Endothelial cell of umbilical vein (primary cell): ENCODE data around the gene RGS11. TPM values are rescaled to one million over a fixed set of nuclear protein-coding genes. Genes with fewer than 3 reads are reported as not detected.

Experiments
- BruUV-seq: library from RNA; stranded (reverse); fragments of 400-500 nt; replicated peaks from 2 replicates; lab custom pipeline; 2021; lab: Mats Ljungman, UMichigan
- CTCF ChIA-PET: fragments of 300-600, 350-600 bp; sonication (Branson Sonifier 250); formaldehyde crosslinking; loops from one replicate; lab custom pipeline; 2021; ENCODE audit warnings: antibody characterized with exemption, inconsistent platforms; lab: Charles Lee
- POLR2A ChIA-PET: fragments of 300-600, 350-600 bp; sonication (Branson Sonifier 250); formaldehyde crosslinking; loops from one replicate; lab custom pipeline; 2021; ENCODE audit warnings: antibody characterized with exemption, inconsistent platforms; lab: Charles Lee
- DNase-seq: peaks from one replicate; pipeline ENCODE4 v3.0.0-alpha.2; 2011; ENCODE audit warnings: low read depth, low spot score
- FAIRE-seq: peaks from 2 replicates; lab custom pipeline; 2011; peaks lifted over from hg19 to GRCh38; lab: Jason Lieb, UNC
- H2AFZ ChIP-seq: 2 replicates; pipeline ENCODE4 v1.6.0; 2012; ENCODE audit warnings: low read depth, low read length, control low read depth, inconsistent platforms
- H3K27ac ChIP-seq: 2 replicates; pipeline ENCODE4 v1.5.1; 2011; ENCODE audit warnings: low read depth, mild to moderate bottlenecking, control low read depth, low read length, moderate library complexity; ENCODE audit not compliant: insufficient read depth
- H3K27me3 ChIP-seq, 2 experiments: 2 replicates each; pipeline versions ENCODE4 v1.6.0 to v1.6.1; 2011; ENCODE audit warnings: low read length in 2 of 2, mixed read lengths in 1 of 2; ENCODE audit not compliant: control insufficient read depth in 2 of 2, insufficient read depth in 2 of 2
- H3K36me3 ChIP-seq, 2 experiments: 2 replicates in 1 of 2; 3 replicates in 1 of 2; pipeline ENCODE4 v1.5.1; 2011; ENCODE audit warnings: low read length in 2 of 2, mild to moderate bottlenecking in 1 of 2, moderate library complexity in 1 of 2; ENCODE audit not compliant: control insufficient read depth in 2 of 2, insufficient read depth in 2 of 2; ENCODE audit errors: extremely low read depth in 1 of 2
- H3K4me1 ChIP-seq: 3 replicates; pipeline ENCODE4 v1.5.1; 2011; ENCODE audit warnings: mild to moderate bottlenecking, low read length; ENCODE audit not compliant: control insufficient read depth, insufficient read depth; ENCODE audit errors: extremely low read depth
- H3K4me2 ChIP-seq: 2 replicates; pipeline ENCODE4 v1.6.1; 2011; ENCODE audit warnings: low read length, control low read depth, mixed read lengths; ENCODE audit not compliant: insufficient read depth
- H3K4me3 ChIP-seq, 3 experiments: fragments of 200-600 bp in 1 of 3; sonication (generic), shearing (Covaris generic) in 1 of 3; replicated peaks in 1 of 3; 2 replicates each; pipeline ENCODE4 v1.5.1; 2011 to 2016; ENCODE audit warnings: control low read depth in 3 of 3, low read length in 3 of 3, mild to moderate bottlenecking in 2 of 3, inconsistent platforms in 1 of 3, low read depth in 1 of 3, moderate library complexity in 1 of 3; ENCODE audit not compliant: insufficient read depth in 1 of 3
- H3K79me2 ChIP-seq: 2 replicates; pipeline ENCODE4 v1.6.0; 2012; ENCODE audit warnings: low read length, inconsistent platforms; ENCODE audit not compliant: control insufficient read depth, insufficient read depth
- H3K9ac ChIP-seq: replicated peaks from 2 replicates; pipeline ENCODE3; 2011; ENCODE audit warnings: low read length, control low read depth; ENCODE audit not compliant: insufficient read depth; ENCODE audit errors: extremely low read depth
- H3K9me1 ChIP-seq: replicated peaks from 3 replicates; pipeline ENCODE4 v1.6.0; 2011; ENCODE audit warnings: mild to moderate bottlenecking, low read length; ENCODE audit not compliant: control insufficient read depth, insufficient read depth; ENCODE audit errors: extremely low read depth
- H3K9me3 ChIP-seq: replicated peaks from 2 replicates; pipeline ENCODE4 v1.5.1; 2012; ENCODE audit warnings: low read length, inconsistent platforms; ENCODE audit not compliant: control insufficient read depth, insufficient read depth
- H4K20me1 ChIP-seq: replicated peaks from 2 replicates; pipeline ENCODE3; 2011; ENCODE audit warnings: mild to moderate bottlenecking, low read length; ENCODE audit not compliant: control insufficient read depth, insufficient read depth; ENCODE audit errors: extremely low read depth
- EZH2 ChIP-seq: IDR thresholded peaks from 2 replicates; pipeline ENCODE4 v1.6.1; 2012; ENCODE audit warnings: borderline replicate concordance, low read depth, mild to moderate bottlenecking, moderate library complexity, low read length, inconsistent platforms; ENCODE audit not compliant: severe bottlenecking
- FOS ChIP-seq: IDR thresholded peaks from 2 replicates; pipeline ENCODE4 v1.6.1; 2011; ENCODE audit warnings: mild to moderate bottlenecking, low read length, moderate library complexity, borderline replicate concordance; ENCODE audit not compliant: insufficient read depth
- GATA2 ChIP-seq: IDR thresholded peaks from 2 replicates; pipeline ENCODE4 v1.7.0; 2011; ENCODE audit warnings: low read depth, mild to moderate bottlenecking, moderate library complexity, mixed read lengths, low read length; ENCODE audit not compliant: insufficient read length, insufficient read depth
- JUN ChIP-seq: IDR thresholded peaks from 2 replicates; pipeline ENCODE4 v1.6.1; 2011; ENCODE audit warnings: borderline replicate concordance, low read depth; ENCODE audit not compliant: insufficient read length, insufficient read depth
- MAX ChIP-seq: IDR thresholded peaks from 2 replicates; pipeline ENCODE4 v1.6.1; 2011; ENCODE audit not compliant: insufficient read depth, insufficient read length
- MYC ChIP-seq: IDR thresholded peaks from one replicate; pipeline ENCODE4 v1.6.1; 2011; ENCODE audit warnings: mild to moderate bottlenecking, low read depth, low read length
- POLR2A ChIP-seq: IDR thresholded peaks from 2 replicates; pipeline ENCODE4 v1.6.1; 2012; ENCODE audit warnings: low read depth, mild to moderate bottlenecking, control low read depth, low read length
- POLR2AphosphoS5 ChIP-seq: IDR thresholded peaks from 2 replicates; pipeline ENCODE4 v1.6.1; 2012; ENCODE audit warnings: low read depth, mild to moderate bottlenecking, control low read depth, low read length, moderate library complexity; ENCODE audit not compliant: insufficient read depth
- dilution Hi-C: fragments of 300-500 bp; cut with MboI; formaldehyde crosslinking; loops from one replicate; pipeline ENCODE4 v1.15.0; 2019; ENCODE audit warnings: low sequenced_read_pairs; ENCODE audit not compliant: extremely low pct_ligation_motif_present
- intact Hi-C: fragments of 100-400 bp; cut with micrococcal nuclease; formaldehyde crosslinking; loops from one replicate; pipeline ENCODE4 v1.10.0; 2022
- polyA plus RNA-seq, 4 experiments: library from polyadenylated mRNA; depleted of rRNA in 3 of 4; stranded (reverse) in 3 of 4; unstranded in 1 of 4; fragments of >200 nt; gene quantifications; 2 replicates each; pipeline versions ENCODE4 v1.2.1 to v1.2.3, GENCODE V29; 2011 to 2012; ENCODE audit warnings: missing spikeins in 1 of 4
- total RNA-seq: library from RNA; stranded (reverse); gene quantifications from 2 replicates; pipeline ENCODE4 v1.2.3, GENCODE V29; 2021
- TF ChIP-seq, protein P1 (sequence below), 2 donors: IDR thresholded peaks; 1 replicate in 1 of 2; 2 replicates in 1 of 2; pipeline ENCODE4 v1.5.1; 2011; ENCODE audit warnings: low read length in 2 of 2, mild to moderate bottlenecking in 2 of 2, moderate library complexity in 2 of 2, control low read depth in 1 of 2, inconsistent platforms in 1 of 2, low read depth in 1 of 2; ENCODE audit not compliant: insufficient read depth in 1 of 2; ENCODE audit errors: extremely low read depth in 1 of 2

Gene RGS11
- total and polyA plus RNA-seq, 2 donors (not counting 3 experiments of a cell fraction or from before 2014, with no cell fraction given) = 3.0 to 4.9 TPM

GRCh38 chr16:255183-255582, 20.6 kb downstream of the RGS11 start:
- no peak overlapping the region for H3K27ac ChIP-seq
- no peaks in the 10 kb centered on the region for H4K20me1 ChIP-seq
- H3K9me3 ChIP-seq = no peaks in the 10 kb centered on the region
- DNase-seq = no peak
- no peak overlapping the region for H3K4me2 ChIP-seq
- H3K9me1 ChIP-seq = no peaks in the 10 kb centered on the region
- H3K27me3 ChIP-seq = no peaks in the 10 kb centered on the region
- dilution Hi-C loops (no loop called here), intact Hi-C loops (no loop called here)
- no peak overlapping the region for H2AFZ ChIP-seq
- ChIA-PET POLR2A (no interaction called here), CTCF (no interaction called here)
- TF ChIP-seq MAX (no peak), JUN (no peak), EZH2 (no peak), POLR2AphosphoS5 (no peak), MYC (no peak), POLR2A (no peak), GATA2 (no peak), FOS (no peak)
- TF ChIP-seq, protein P1, sequence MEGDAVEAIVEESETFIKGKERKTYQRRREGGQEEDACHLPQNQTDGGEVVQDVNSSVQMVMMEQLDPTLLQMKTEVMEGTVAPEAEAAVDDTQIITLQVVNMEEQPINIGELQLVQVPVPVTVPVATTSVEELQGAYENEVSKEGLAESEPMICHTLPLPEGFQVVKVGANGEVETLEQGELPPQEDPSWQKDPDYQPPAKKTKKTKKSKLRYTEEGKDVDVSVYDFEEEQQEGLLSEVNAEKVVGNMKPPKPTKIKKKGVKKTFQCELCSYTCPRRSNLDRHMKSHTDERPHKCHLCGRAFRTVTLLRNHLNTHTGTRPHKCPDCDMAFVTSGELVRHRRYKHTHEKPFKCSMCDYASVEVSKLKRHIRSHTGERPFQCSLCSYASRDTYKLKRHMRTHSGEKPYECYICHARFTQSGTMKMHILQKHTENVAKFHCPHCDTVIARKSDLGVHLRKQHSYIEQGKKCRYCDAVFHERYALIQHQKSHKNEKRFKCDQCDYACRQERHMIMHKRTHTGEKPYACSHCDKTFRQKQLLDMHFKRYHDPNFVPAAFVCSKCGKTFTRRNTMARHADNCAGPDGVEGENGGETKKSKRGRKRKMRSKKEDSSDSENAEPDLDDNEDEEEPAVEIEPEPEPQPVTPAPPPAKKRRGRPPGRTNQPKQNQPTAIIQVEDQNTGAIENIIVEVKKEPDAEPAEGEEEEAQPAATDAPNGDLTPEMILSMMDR (IDR thresholded peaks at IDR 0.05; ENCODE audit: extremely low read depth in 1 of 2, insufficient read depth in 1 of 2, low read depth in 1 of 2, low read length in 2 of 2) = no peak
- no peak overlapping the region for H3K4me3 ChIP-seq
- FAIRE-seq = no peak
- H3K4me1 ChIP-seq = peaks cover 12% of the 10 kb centered on the region
- no peaks in the 10 kb centered on the region for H3K79me2 ChIP-seq
- BruUV-seq = no TSS peak
- H3K9ac ChIP-seq = no peak overlapping the region
- H3K36me3 ChIP-seq = peaks cover 0 to 7% of the 10 kb centered on the region in 2 experiments
